ENCODE data around the gene SMYD3.

The SMYD3 gene

GRCh38 chr1:245773344-245773743, 733.7 kb downstream of the SMYD3 start:
- Histone ChIP-seq H3K4me2 (ENCODE audit: low read length) (no peak overlapping the region), H3K79me2 (no peaks in the 10 kb centered on the region), H3K27ac (no peak overlapping the region), H3K9ac (no peak overlapping the region), H3K4me1 (no peaks in the 10 kb centered on the region), H3K27me3 (ENCODE audit: control insufficient read depth, insufficient read depth, low read length) (no peaks in the 10 kb centered on the region), H3K4me3 (ENCODE audit: low read depth, low read length) (no peak overlapping the region), H3K36me3 (ENCODE audit: control insufficient read depth, insufficient read depth, low read length) (no peaks in the 10 kb centered on the region), H3K9me3 (ENCODE audit: control insufficient read depth, low read length) (no peaks in the 10 kb centered on the region), H2AFZ (no peak overlapping the region)
- TF ChIP-seq CTCF (IDR thresholded peaks at IDR 0.05): no peak

DNA sequence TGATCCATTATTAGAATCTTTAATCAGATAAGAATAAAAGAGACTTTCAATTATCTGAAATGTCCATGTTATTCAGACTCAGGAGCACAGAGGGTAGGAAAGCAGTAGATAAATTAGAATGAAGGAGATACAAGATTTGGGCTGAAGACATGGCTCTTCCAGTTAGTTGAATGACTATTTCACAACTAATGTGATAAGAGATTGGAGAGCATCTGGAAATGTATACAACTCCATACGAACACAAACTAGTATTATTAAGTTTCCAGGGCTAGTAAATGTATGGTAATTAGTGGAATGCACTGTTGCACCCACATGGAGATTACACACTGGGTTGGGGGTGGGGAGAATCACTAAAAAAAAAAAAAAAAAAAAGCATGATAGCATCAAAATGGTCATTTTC, 734.3 kb downstream of the SMYD3 start:
- Histone ChIP-seq H3K9ac (no peak overlapping the region), H3K4me1 (no peaks in the 10 kb centered on the region), H3K36me3 (ENCODE audit: control insufficient read depth, insufficient read depth, low read length) (no peaks in the 10 kb centered on the region), H2AFZ (no peak overlapping the region), H3K79me2 (no peaks in the 10 kb centered on the region), H3K4me3 (ENCODE audit: low read depth, low read length) (no peak overlapping the region), H3K27me3 (ENCODE audit: control insufficient read depth, insufficient read depth, low read length) (no peaks in the 10 kb centered on the region), H3K9me3 (ENCODE audit: control insufficient read depth, low read length) (no peaks in the 10 kb centered on the region), H3K27ac (no peak overlapping the region), H3K4me2 (ENCODE audit: low read length) (no peak overlapping the region)
- no peak for TF ChIP-seq CTCF (IDR thresholded peaks at IDR 0.05)

DNA sequence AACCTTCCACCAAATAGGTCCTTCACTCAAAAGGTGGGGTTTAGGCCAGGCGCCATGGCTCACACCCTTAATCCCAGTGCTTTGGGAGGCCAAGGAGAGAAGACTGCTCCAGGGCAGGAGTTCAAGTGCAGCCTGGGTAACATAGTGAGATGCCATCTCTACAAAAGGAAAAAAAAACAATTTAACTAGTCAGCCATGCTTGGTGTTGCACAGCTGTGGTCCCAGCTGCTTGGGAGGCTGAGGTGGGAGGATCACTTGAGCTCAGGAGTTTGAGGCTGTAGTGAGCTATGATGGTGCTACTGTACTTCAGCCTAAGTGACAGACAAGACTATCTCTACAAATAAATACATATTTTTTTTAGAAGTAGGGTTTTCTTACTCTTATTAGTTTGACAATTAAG, 734.8 kb downstream of the SMYD3 start:
- H3K9me3 ChIP-seq (ENCODE audit: control insufficient read depth, low read length): no peaks in the 10 kb centered on the region
- H2AFZ ChIP-seq: no peak overlapping the region
- no peak overlapping the region for H3K4me3 ChIP-seq (ENCODE audit: low read depth, low read length)
- H3K4me2 ChIP-seq (ENCODE audit: low read length): no peak overlapping the region
- H3K79me2 ChIP-seq: no peaks in the 10 kb centered on the region
- H3K27me3 ChIP-seq (ENCODE audit: control insufficient read depth, insufficient read depth, low read length): no peaks in the 10 kb centered on the region
- H3K4me1 ChIP-seq: no peaks in the 10 kb centered on the region
- TF ChIP-seq CTCF (IDR thresholded peaks at IDR 0.05): no peak
- no peaks in the 10 kb centered on the region for H3K36me3 ChIP-seq (ENCODE audit: control insufficient read depth, insufficient read depth, low read length)
- H3K27ac ChIP-seq: no peak overlapping the region
- no peak overlapping the region for H3K9ac ChIP-seq

DNA sequence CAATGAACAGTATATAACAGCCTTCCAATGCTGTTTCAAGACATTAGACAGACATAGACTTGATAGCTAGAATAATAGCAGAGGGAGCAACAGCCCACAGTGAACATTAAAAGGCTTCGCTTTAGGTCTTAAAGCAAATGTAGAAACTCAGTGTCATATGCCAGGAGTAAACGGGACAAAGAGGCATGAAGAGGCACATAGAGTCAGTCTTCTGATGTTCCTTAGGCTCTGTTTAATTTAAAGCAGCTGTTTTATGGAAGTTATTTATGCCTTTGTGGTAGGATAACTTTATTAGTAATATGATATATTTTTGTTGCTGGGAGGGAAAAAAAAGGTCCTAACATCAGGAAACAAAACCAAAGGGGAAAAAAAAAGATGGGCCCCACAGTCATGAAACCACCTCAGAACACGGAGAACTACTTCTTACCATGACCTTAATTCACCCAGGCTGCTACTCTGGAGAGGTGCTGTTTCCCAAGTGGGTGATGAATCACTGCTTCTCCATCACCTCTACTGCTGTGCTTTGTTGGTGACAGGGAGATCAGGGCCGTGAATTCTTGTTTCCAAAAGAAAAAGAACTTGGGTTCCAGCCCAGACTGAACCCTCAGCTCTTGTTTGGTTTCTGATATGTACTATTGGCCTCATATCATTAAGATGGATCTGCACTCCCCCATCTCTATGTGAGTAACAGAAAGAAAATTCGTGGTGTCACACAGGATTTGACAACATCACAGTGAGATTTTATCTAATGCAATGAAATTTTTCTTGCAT, 735.4 kb downstream of the SMYD3 start:
- Histone ChIP-seq H3K27me3 (ENCODE audit: control insufficient read depth, insufficient read depth, low read length) (no peaks in the 10 kb centered on the region), H3K9me3 (ENCODE audit: control insufficient read depth, low read length) (no peaks in the 10 kb centered on the region), H3K4me3 (ENCODE audit: low read depth, low read length) (no peak overlapping the region), H3K27ac (no peak overlapping the region), H3K79me2 (no peaks in the 10 kb centered on the region), H3K4me1 (no peaks in the 10 kb centered on the region), H3K36me3 (ENCODE audit: control insufficient read depth, insufficient read depth, low read length) (no peaks in the 10 kb centered on the region), H3K4me2 (ENCODE audit: low read length) (no peak overlapping the region), H3K9ac (no peak overlapping the region), H2AFZ (no peak overlapping the region)
- no peak for TF ChIP-seq CTCF (IDR thresholded peaks at IDR 0.05)

- no peak for TF ChIP-seq CTCF (IDR thresholded peaks at IDR 0.05)
- Histone ChIP-seq H3K27ac (no peak overlapping the region), H2AFZ (no peak overlapping the region)
Measured at GRCh38 chr1:245770156-245770555, 736.9 kb downstream of the SMYD3 start.

More at GRCh38 chr1:245770156-245770555, 736.9 kb downstream of the SMYD3 start:
- no peaks in the 10 kb centered on the region for H3K36me3 ChIP-seq (ENCODE audit: control insufficient read depth, insufficient read depth, low read length)
- no peak overlapping the region for H3K4me3 ChIP-seq (ENCODE audit: low read depth, low read length)
- no peaks in the 10 kb centered on the region for H3K4me1 ChIP-seq
- no peak overlapping the region for H3K9ac ChIP-seq
- no peaks in the 10 kb centered on the region for H3K79me2 ChIP-seq
- no peak overlapping the region for H3K4me2 ChIP-seq (ENCODE audit: low read length)
- H3K9me3 ChIP-seq (ENCODE audit: control insufficient read depth, low read length): no peaks in the 10 kb centered on the region
- no peaks in the 10 kb centered on the region for H3K27me3 ChIP-seq (ENCODE audit: control insufficient read depth, insufficient read depth, low read length)
